ENCODE results near the gene PARD3B. TPM values are rescaled to one million over a fixed set of nuclear protein-coding genes. Genes with fewer than 3 reads are reported as not detected.

Gene PARD3B
- total and polyA plus RNA-seq, 2 of the 13 experiments (the other 11 are each of a cell fraction or from before 2014, with no cell fraction given) = 0.71 to 2.3 TPM

DNA sequence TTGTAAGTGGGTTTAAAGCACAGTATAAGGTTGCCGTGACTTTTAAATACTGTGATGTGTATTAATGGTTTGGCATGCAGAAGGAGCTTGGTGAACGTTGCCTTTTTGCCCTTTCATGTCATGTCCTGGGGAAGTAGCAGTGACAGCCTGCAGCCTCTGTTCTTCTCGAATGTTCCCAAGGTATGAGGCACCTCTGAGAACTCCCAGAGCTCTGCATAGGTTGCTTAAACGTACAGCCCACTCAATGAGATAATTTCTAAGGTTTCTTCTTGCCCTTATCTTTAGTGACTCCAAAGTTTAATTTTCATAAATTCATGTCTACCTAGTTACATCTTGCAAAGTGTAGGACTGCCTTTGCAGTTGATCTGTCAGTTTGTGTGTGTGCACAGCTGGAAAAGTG is 36.7 kb downstream of the PARD3B start:
- DNase-seq (ENCODE audit: low spot score) (no peak), ATAC-seq (no peak), FAIRE-seq (no peak)
- no peaks in the 10 kb centered on the region for H3K4me1 ChIP-seq (ENCODE audit: insufficient read depth, low read length)
- 33% methylated on average over 4 of the region's 4 CpGs for WGBS (ENCODE audit: low lambda C conversion rate)
- H3K27ac ChIP-seq (ENCODE audit: extremely low read length, insufficient read depth, low read length) = no peak overlapping the region
- no peak overlapping the region for H3K9ac ChIP-seq (ENCODE audit: insufficient read depth, low read depth, low read length)
- no peak overlapping the region for H3K4me2 ChIP-seq (ENCODE audit: low read depth, low read length)
- no peak overlapping the region for H3K4me3 ChIP-seq (replicated peaks in 1 of 3; ENCODE audit: insufficient read depth in 1 of 3, low read depth in 2 of 3, low read length in 3 of 3)
- no peaks in the 10 kb centered on the region for H4K20me1 ChIP-seq (ENCODE audit: insufficient read depth, low read length)
- no peaks in the 10 kb centered on the region for H3K36me3 ChIP-seq (replicated peaks in 1 of 2; ENCODE audit: control insufficient read depth in 1 of 2, insufficient read depth in 2 of 2, low read length in 2 of 2)
- no peaks in the 10 kb centered on the region for H3K27me3 ChIP-seq (ENCODE audit: control insufficient read depth in 1 of 2, insufficient read depth in 2 of 2, low read length in 2 of 2)
- ChIA-PET CTCF (ENCODE audit: low intra/inter-chr PET ratio, low total read pairs) (no interaction called here), POLR2A (no interaction called here)
- in situ Hi-C loops (cut with HindIII; ENCODE audit: extremely low pct_ligation_motif_present, low pct_unique_long_range_greater_than_20kb) = no loop called here
- no peaks in the 10 kb centered on the region for H3K79me2 ChIP-seq (ENCODE audit: insufficient read depth, low read length)
- intact Hi-C loops (cut with micrococcal nuclease; ENCODE audit: unreplicated experiment) = no loop called here
- TF ChIP-seq HOXA7 (CRISPR knock-in tag; IDR thresholded peaks at IDR 0.05) = no peak
- TF ChIP-seq ZNF331 (CRISPR knock-in tag; IDR thresholded peaks at IDR 0.05) = no peak
- no peak for TF ChIP-seq ZIK1 (CRISPR knock-in tag; IDR thresholded peaks at IDR 0.05; ENCODE audit: borderline replicate concordance, low read depth)
- no peak for TF ChIP-seq ZMAT3 (CRISPR knock-in tag; conservative IDR thresholded peaks at IDR 0.05)
- TF ChIP-seq JUN (CRISPR knock-in tag; IDR thresholded peaks at IDR 0.05) = no peak
- TF ChIP-seq, protein P1, sequence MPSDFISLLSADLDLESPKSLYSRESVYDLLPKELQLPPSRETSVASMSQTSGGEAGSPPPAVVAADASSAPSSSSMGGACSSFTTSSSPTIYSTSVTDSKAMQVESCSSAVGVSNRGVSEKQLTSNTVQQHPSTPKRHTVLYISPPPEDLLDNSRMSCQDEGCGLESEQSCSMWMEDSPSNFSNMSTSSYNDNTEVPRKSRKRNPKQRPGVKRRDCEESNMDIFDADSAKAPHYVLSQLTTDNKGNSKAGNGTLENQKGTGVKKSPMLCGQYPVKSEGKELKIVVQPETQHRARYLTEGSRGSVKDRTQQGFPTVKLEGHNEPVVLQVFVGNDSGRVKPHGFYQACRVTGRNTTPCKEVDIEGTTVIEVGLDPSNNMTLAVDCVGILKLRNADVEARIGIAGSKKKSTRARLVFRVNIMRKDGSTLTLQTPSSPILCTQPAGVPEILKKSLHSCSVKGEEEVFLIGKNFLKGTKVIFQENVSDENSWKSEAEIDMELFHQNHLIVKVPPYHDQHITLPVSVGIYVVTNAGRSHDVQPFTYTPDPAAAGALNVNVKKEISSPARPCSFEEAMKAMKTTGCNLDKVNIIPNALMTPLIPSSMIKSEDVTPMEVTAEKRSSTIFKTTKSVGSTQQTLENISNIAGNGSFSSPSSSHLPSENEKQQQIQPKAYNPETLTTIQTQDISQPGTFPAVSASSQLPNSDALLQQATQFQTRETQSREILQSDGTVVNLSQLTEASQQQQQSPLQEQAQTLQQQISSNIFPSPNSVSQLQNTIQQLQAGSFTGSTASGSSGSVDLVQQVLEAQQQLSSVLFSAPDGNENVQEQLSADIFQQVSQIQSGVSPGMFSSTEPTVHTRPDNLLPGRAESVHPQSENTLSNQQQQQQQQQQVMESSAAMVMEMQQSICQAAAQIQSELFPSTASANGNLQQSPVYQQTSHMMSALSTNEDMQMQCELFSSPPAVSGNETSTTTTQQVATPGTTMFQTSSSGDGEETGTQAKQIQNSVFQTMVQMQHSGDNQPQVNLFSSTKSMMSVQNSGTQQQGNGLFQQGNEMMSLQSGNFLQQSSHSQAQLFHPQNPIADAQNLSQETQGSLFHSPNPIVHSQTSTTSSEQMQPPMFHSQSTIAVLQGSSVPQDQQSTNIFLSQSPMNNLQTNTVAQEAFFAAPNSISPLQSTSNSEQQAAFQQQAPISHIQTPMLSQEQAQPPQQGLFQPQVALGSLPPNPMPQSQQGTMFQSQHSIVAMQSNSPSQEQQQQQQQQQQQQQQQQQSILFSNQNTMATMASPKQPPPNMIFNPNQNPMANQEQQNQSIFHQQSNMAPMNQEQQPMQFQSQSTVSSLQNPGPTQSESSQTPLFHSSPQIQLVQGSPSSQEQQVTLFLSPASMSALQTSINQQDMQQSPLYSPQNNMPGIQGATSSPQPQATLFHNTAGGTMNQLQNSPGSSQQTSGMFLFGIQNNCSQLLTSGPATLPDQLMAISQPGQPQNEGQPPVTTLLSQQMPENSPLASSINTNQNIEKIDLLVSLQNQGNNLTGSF (CRISPR knock-in tag; IDR thresholded peaks at IDR 0.05) = no peak
- no peak for TF ChIP-seq ZNF891 (CRISPR knock-in tag; IDR thresholded peaks at IDR 0.05)
- TF ChIP-seq, protein P2, sequence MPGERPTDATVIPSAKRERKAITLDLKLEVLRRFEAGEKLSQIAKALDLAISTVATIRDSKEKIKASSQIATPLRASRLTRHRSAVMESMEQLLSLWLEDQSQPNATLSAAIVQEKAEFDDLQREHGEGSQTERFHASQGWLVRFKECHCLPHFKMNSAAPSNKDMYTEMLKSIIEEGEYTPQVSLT (CRISPR knock-in tag; IDR thresholded peaks at IDR 0.05; ENCODE audit: borderline replicate concordance, low read depth) = no peak
- TF ChIP-seq ZKSCAN8 (CRISPR knock-in tag; IDR thresholded peaks at IDR 0.05; ENCODE audit: borderline replicate concordance) = no peak
- no peak for TF ChIP-seq ZZZ3 (CRISPR knock-in tag; IDR thresholded peaks at IDR 0.05; ENCODE audit: borderline replicate concordance)
- no peak for TF ChIP-seq PLRG1 (conservative IDR thresholded peaks at IDR 0.05)
- TF ChIP-seq BRD4 (CRISPR knock-in tag; IDR thresholded peaks at IDR 0.05) = no peak
- peaks cover 69% of the 10 kb centered on the region for H3K9me3 ChIP-seq (ENCODE audit: low read length)
- H2AFZ ChIP-seq (ENCODE audit: low read length) = no peak overlapping the region
- BruUV-seq (replicated peaks) = no TSS peak

Data from HepG2 (cell line).